ENCODE results near the gene LHPP.

LHPP gene

GRCh38 chr10:124659380-124659779 lies 197.8 kb downstream of the LHPP start:
- no peak for DNase-seq (ENCODE audit: low read depth)

- DNase-seq (ENCODE audit: low read depth), result no peak
Measured at GRCh38 chr10:124660404-124661125, 198.9 kb downstream of the LHPP start.

DNA sequence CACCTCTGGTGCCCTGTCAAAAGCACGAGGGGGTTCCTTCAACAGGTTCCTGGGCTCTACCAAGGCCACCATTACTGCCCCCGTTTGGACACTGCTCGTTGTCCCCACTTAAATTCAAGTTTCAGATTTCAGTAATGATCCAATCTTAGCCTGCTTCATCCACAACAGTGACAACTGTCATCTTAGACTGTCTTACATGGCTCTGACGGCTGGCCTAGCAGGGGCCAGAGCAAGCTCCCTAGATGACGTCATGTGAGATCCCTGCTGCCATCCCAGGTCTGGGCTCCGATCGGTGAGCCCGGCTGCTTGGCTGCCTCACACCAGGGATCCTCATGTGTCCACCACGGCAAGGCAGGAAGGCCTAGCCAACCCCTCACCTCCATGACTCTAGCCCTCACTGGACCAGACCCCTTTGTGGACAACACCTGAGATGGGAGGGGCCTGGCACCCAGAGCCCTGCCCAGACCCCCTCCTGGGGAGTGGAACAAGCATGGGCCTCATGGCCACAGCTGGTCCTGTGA lies 200.1 kb downstream of the LHPP start:
- no peak for DNase-seq (ENCODE audit: low read depth)

DNA sequence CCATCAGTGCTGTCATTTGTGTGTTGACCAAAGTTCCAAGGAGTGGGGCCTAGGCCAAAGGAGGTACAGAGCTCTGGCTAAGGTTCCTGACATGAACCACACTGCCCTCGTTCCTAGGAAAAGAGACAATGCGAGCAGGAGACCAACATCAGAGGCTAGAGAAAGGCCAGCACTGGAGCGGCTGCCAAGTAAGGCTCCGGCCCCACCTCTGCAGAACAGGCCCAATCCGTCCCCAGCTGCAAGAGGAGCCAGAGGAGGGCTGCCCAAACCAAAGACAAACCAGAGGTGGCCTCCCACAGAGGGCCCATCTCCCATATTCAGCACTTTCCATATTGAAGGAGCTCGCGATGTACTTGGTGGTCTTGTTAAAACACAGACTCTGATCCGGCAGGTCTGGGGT lies 201.6 kb downstream of the LHPP start:
- DNase-seq (ENCODE audit: low read depth), result no peak
